Endometrial microvascular endothelial cells (primary cell): ENCODE data around the gene CYP4F22. TPM values are rescaled to one million over a fixed set of nuclear protein-coding genes. Genes with fewer than 3 reads are reported as not detected.
"Not testable (repeated sequence)": the region's sequence is repeated elsewhere in the genome, so short reads cannot be mapped to it uniquely, and the experiment has no call there.

Experiments
- in situ Hi-C: cut with HindIII; loops from 2 replicates; pipeline ENCODE4 v1.10.0; 2017; ENCODE audit warnings: low sequenced_read_pairs, low pct_unique_long_range_greater_than_20kb; ENCODE audit errors: inconsistent ontology term
- total RNA-seq: library from RNA; depleted of rRNA; stranded (reverse); fragments of >200 nt; gene quantifications from one replicate; pipeline ENCODE4 v1.2.3, GENCODE V29; 2015; ENCODE audit errors: inconsistent ontology term

Gene CYP4F22
- total RNA-seq, 1 donor from 2014 or later, result not detected

DNA sequence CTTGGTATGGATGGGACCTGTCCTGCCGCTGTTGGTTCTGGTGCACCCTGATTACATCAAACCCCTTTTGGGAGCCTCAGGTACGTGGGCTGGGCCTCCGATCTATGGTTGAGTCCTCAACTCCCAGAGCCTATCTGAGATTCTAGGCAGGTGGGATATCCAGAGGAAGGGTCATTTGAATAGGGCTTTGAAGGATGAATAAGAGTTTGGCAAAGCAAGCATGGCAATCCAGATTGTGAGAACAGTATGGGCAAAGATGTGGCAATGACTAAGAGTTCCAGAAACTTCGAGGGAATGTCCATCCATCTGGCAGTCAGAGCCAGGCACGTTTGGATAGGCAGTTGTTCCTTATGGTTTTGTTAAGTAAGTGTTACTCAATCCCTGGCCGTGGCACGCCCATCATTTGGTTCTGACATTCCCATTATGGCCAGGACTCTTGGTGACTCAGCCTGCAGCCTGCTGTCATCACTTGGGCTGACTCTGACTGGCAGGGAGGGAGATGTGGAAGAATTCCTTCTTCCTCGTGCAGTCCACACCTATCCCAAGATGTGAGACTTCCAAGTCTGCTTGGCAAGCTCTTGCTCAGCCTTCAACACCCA, 21.5 kb downstream of the CYP4F22 start:
- in situ Hi-C loops, result no loop called here

DNA sequence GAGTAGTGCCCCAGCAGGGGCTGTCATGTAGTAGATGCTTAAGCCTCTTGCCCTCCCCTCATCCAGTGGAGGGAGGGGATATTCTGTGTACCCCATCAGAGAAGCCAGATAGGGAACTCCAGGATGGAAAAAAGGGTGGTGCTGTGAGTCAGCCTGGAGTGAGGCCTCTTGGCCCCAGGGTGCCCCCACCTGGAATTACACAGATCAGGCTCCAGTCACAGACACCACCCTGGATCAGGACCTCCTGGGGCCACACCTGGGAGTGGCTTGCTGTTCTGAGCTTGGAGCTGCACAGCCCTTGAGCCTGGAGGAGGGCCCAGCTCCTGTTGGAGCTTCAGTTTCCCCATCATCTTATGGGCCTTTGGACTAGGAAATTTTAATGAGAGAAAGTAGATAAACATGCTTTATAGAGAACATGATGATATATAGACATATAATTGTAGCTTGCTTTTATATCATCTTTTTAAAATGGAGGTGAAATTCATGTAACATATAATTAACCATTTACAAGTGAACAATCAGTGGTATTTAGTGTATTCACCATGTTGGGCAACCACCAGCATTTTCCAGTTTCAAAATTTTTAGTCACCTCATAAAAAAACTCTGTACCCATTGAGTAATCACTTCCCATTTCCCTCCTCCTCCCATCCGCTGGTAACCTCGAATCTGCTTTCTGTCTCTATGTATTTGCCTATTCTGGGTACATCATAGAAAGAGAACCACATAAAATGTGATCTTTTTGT, 24.6 kb downstream of the CYP4F22 start:
- in situ Hi-C loops, result no loop called here

DNA sequence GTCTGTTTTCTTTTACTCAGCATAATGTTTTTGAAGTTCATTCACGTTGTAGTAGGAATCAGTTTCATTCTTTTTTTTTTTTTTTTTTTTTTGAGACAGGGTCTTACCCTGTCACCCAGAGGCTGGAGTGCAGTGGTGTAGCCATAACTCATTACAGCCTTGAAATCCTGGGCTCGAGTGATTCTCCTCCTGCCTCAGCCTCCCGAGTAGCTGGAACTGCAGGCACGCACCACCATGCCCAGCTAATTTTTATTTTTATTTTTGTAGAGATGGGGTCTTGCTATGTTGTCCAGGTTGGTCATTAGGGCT, 25.2 kb downstream of the CYP4F22 start:
- in situ Hi-C loops, result not testable (repeated sequence)

DNA sequence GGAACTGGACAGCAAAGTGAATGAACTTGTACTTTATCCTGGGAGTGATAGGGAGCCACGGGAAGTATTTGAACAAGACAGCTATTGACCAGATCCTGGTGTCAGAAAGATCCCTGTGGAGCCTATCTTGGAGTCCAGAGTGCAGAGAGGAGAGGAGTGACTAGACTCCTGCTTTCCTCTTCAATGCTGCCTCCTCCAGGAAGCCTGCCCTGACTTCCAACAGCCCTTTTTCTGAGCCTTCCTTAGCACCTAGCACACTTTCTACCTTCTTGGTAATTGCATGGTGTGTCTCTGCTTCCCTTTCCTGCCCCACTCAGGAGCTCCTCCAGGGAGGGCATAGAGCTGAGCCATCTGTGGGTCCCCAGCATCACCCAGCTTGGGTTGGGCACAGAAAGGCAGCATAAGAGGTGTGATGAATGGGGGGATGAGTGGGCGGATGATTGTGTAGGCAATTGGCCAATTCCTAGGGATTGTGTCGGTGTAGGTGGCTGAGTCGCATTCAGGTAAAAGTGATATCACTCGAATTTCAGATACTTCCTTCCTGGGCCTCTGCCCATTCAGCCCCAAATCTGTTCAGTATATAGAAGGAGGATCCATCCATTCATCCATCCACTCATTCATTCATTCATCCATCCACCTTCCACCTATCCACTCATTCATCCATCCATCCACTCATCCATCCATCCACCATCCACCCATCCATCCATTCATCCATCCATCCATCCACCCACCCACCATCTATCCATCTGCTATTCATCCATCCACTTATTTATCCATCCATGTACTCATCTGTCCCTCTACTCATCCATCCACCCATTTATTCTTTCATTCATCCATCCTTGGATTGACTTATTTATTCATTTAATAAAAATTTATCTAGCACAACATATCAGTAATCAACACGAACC, 26.9 kb downstream of the CYP4F22 start:
- in situ Hi-C loops, result no loop called here

DNA sequence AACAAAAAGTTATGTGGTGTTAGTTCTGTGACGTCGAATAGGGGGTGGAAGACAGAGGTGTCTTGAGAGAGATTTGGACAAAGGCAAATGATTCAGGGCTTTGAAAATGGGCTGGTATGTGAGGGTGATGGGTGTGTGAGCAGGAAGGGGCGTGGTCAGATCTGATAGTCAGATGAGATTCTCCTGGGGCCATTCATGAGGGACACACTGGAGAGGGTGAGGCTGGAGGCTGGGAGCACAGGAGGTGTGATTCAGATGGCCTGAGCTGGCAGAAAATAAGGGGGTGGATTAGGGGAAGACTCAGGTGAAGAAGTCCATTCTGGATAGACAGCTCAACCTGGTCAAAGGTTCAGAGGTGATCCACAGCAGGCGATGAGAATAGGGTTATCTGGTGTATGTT, 28.0 kb downstream of the CYP4F22 start:
- in situ Hi-C loops, result no loop called here

DNA sequence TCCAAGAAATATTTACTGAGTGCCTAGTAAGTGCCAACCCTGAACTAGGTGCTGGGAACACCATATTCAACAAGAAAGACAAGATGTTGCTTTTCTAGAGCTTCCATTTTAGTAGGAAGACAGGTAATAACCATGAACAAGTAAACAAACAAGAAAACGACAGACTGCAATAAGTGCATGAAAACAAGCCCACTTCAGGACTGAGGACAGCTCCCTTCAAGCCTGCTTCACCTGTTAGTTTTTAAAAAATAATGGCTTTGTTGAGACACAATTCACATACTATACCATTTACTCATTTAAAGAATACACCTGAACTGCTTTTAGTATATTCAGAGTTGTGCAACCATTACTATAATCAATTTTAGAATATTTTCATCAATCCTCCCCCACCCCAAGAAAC, 30.4 kb downstream of the CYP4F22 start:
- in situ Hi-C loops, result no loop called here

DNA sequence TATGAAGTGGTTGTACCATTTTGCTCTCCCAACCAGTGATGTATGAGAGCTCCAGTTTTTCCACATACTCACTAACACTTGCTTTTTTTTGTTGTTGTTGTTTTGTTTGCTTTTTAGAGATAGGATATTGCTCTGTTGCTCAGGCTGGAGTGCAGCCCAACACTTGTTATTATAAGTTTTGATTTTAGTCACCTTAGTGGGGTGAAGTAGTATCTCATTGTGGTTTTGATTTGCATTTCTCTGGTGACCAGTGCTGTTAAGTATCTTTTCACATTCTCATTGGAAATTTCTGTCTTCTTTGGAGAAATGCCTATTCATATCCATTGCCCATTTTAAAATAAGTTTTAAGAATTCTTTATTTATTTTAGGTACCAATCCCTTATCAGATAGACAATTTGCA, 31.3 kb downstream of the CYP4F22 start:
- in situ Hi-C loops, result no loop called here

DNA sequence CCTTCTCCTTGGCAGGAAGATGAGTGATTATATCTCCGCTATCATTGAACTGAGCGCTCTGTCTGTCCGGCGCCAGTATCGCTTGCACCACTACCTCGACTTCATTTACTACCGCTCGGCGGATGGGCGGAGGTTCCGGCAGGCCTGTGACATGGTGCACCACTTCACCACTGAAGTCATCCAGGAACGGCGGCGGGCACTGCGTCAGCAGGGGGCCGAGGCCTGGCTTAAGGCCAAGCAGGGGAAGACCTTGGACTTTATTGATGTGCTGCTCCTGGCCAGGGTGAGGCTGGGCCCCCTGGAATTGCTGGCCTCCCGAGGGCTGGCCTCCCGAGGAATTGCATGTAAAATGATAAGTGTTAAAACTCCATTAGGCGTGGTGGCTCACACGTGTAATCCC, 32.1 kb downstream of the CYP4F22 start:
- in situ Hi-C loops, result no loop called here

DNA sequence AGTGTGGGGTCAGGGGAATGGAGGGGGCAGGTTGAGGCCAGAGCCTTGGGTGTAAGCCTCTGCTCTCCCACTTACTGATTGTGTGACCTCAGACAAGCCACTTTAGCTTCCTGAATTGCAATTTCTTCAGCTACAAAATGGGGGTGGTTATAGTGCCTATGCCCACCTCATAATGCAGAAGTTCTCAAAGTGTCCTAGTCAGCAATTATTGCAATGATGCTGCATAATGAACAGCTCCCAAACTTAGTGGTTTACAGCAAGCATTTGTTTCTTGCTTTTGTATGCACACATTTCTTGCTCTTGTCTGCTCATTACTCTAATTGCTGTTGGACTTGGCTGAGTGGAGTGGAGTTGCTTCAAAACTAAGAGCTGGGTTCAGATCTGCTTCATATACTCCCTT, 36.0 kb downstream of the CYP4F22 start:
- in situ Hi-C loops, result no loop called here

DNA sequence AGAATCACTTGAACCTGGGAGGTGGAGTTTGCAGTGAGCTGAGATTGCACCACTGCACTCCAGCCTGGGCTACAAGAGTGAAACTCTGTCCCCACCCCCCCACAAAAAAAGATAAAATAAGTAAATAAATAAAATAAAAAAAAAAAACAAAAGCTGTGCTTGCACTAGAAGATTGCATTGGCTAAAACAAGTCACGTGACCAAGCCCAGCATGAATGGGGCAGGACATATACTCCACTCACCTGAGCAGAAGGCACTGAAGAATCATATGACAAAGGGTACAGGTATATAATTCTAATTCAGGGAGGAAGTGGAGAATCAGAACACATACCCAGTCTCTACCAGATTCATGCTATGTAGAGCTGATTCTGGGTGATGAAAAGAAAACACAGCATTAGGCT, 36.6 kb downstream of the CYP4F22 start:
- in situ Hi-C loops, result no loop called here

DNA sequence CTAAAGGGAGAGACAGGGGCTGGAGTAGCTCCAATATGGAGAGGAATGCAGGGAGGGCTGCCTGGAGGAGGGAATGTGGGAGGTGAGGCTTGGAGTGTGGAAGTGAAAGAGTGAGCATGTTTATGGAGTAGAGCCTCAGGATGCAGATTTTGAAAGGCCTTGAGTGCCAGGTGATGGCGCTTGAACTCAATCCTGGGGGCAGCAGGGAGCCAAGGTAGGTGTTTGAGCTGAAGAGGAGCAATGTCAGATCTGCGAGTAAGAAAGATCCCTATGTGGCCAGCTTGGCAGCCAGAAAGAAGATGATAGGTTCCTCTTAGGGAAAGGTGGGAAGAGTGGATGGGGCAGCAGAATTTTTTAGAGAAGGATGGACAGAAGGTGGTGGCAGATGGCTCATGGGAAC, 40.3 kb downstream of the CYP4F22 start:
- in situ Hi-C loops, result no loop called here

DNA sequence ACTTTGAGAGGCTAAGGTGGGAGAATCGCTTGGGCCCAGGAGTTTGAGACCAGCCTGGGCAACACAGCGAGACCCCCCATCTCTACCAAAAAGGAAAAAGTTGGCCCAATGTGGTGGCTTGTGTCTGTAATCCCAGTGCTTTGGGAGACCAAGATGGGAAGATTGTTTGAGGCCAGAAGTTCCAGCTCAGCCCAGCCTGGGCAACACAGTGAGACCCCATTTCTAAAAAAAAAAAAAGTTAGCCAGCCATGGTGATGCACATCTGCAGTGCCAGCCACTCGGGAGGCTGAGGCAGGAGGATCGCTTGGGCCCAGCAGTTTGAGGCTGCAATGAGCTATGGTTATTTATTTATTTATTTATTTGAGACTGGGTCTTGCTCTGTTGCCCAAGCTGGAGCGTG, 41.3 kb downstream of the CYP4F22 start:
- in situ Hi-C loops, result no loop called here

DNA sequence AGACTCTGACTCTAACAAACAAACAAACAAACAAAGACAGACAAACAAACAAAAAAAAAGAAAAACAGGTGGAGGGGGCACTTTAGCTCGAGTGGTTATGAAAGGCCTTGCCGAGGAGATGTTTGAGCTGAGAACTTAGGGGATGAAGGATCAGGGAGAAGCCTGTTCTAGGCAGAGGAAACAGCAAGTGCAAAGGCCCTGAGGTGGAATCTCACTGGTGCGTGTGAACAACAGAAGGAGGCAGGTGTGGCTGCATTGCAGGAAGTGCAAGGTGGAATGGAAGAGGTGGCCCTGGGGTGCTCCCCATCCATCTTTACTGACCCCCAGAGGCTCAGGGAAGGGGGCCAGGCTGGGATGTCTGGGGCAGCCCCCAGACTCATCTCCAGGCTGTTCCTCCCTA, 41.9 kb downstream of the CYP4F22 start:
- in situ Hi-C loops, result no loop called here

DNA sequence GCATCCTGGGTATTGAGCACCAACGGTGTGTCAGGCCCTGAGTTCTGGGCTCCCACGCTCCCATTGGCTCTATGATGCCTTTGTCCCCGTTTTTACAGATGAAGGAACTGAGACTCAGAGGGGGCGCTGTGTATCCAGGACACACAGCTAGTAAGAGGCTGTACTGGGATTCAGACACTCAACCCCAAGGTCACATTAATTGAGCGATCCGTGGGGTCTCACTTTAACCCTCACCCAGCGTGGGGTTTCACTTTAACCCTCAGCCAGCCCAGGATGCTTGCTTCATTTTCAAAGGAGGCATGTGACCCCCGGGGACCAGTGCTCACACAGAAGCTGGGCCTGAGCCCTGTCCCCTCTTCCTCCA, 42.6 kb downstream of the CYP4F22 start:
- in situ Hi-C loops, result no loop called here

DNA sequence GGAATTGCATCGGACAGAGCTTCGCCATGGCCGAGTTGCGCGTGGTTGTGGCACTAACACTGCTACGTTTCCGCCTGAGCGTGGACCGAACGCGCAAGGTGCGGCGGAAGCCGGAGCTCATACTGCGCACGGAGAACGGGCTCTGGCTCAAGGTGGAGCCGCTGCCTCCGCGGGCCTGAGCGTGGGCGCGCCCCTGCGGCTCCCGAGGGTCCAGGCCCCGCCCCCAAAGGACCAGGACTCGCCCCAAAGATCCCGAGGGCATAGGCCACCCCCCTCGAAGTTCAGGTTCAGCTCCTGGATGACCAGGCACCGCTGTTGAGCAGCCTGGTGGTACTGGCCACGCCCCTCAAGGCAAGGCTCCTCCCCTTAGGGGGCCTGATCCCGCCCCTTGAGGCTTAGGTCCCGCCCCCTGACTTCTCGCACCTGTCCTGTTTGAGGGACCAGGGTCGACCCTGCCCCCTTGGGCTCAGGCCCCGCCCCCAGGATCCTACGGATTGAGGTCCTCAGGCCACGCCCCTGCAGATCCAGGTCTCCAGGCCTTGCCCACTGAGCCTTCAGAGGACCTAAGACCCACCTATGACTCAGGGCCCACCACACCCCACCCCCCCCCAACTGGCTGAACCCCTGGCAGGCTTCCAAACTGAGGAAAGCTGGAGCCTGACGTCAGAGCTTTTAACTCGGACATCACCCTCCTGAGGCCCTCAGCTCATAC, 43.1 kb downstream of the CYP4F22 start:
- in situ Hi-C loops, result no loop called here

DNA sequence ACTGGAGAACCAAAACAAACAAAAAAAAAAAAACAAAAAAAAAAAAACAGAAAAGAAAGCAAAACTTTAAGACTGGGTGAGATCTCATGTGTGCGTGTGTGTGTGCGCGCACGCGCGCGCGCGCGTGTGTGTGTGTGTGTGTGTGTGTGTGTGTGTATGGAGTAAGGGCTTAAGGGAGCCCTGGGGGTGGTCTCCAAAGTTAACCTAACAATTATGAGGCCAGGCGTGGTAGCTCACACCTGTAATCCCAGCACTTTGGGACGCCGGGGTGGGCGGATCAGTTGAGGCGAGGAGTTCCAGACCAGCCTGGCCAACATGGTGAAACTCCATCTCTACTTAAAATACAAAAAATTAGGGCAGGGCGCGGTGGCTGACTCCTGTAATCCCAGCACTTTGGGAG, 46.7 kb downstream of the CYP4F22 start:
- in situ Hi-C loops, result no loop called here

DNA sequence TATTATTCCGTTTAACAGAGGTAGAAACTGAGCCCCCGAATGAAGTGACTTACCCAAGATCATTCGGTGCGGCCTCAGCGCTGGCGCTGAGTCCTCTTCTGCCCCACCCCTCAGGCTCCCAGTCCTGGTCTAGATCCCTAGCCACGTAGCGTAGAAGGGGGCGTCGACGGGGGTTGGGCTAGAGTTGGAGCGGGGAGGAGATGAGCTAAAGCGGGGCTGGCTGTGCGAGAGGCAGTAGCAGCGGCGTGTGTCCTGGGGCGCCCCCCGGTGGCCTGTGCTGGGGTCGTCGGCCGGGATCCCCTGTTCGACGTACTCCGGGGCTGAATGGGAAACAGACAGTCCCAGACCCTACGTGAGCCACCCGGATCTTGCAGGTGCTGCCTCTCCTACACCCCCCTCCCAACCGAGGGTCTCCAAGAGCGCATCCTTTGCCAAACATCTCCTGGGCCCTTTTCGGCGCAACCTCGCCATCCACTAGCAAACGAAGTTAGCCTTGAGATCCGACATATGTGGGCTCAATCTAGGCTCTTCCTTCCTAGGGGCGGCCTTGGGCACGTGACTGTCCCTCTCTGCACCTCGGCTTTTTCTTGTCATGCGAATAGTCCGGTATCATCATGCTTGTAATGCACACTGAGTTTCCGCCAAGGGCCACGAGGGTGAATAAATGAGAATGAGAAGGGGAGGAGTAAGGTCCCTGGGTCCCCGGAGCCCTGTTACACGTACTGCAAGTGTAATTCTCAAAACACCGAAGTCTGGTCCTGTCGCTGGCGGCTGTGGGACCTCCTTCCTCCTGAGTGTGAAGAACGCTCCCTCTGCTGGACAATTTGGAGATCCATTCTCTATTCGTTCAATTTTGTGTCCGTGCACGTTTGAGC, 47.7 kb downstream of the CYP4F22 start:
- in situ Hi-C loops, result no loop called here

DNA sequence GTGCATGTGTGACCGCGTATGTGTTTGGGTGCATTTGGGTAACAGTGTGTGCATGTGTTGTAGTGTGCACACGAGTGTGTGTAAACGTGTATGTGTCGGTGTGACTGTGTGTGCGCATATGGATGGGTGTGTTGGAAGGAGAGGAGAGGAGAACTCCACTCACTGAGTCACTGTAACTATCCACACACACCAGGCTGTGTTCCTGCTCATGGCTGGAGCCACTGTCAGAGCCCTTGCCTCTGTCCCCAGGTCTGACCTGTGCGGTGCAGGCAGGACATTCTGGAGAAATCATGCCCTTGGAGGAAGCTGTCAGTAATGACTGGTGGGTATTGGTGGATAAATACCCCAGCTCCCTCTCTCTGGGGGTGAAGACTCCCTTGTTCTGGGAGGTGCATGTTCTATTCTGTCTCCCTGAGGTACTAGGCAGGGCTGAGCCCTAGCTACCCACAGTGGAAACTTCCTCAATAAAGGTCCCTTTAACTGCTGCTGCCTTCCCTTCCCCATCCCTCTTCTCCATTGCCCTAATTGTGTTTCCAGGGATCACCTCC, 48.4 kb downstream of the CYP4F22 start:
- in situ Hi-C loops, result no loop called here
